GM12872 (cell line): ENCODE results near the gene CLEC12A.

Source experiments
- CTCF ChIP-seq: IDR thresholded peaks from 3 replicates; pipeline ENCODE4 v1.5.1; 2011; ENCODE audit warnings: low read depth, mild to moderate bottlenecking, low read length, moderate library complexity; ENCODE audit not compliant: insufficient read depth

The CLEC12A gene

DNA sequence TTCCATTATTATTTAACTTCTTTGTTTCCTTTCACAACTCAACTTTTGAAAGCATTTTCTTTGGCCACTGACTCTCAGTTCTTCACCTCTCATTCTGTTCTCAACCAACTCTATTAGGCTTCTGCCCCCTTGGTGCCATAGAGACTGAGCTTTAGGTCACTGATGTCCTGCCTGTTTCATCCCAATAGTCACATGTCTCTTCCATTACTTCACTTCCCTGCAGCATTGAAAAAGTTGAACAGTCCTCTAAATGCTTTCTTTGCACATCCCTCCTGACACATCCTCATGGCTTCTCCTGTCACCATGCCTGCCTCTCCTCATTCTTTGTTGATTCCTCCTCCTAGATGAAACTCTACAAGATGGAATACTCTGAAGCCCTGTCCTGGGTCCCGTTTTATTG lies 2.7 kb downstream of the CLEC12A start:
- TF ChIP-seq CTCF, result no peak

DNA sequence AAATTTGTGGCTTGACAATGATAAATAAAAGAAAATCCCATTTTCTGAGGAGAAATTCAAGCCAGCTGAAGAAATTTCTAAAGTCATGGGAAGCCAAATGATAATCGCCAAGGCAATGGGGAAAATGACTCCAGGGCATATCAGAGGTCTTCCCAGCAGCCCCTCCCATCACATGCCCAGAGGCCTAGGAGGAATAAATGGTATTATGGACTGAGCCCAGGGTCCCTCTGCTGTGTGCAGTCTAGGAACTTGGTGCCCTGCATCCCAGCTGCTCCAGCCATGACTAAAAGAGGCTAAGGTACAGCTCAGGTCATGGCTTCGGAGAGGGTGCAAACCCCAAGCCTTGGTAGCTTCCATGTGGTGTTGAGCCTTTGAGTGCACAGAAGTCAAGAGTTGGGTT lies 4.4 kb downstream of the CLEC12A start:
- no peak for TF ChIP-seq CTCF

- TF ChIP-seq CTCF, result no peak
Measured at GRCh38 chr12:9977916-9978315, 6.7 kb downstream of the CLEC12A start.

DNA sequence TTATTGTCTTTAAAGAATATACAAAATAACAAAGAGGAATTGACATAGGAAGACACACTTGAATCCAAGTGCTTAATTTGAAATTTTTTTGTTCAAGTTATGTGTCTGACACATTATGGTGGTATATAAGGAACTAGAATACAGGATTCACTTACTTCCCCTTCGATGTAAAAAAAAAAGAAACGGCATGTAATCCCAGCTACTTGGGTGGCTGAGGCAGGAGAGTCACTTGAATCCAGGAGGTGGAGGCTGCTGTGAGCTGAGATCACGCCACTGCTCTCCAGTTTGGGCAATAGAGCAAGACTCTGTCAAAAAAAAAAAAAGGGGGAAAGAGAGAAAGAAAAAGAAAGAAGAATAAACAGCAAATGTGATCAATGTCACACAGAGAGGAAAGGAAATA lies 8.9 kb downstream of the CLEC12A start:
- no peak for TF ChIP-seq CTCF

DNA sequence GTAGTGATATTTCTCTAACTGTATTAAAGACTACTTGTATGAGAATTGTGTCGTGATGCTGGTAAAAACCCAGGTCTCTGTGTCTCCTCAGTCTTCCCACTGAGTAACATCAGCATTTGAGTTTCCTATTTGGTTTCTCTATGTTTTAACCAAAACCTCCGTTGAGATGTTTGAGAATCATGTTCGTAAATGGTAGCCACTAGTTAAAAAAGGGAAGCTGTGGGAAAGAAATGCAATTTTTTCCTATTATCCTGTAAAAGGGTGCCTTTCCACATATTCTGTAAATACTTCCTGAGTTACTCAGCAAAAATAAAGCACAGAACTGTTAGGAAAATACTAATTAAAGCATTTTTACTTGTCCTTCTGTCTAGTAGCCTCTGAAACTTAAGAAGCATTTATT lies 20.7 kb downstream of the CLEC12A start:
- TF ChIP-seq CTCF, result no peak

GRCh38 chr12:9992296-9992695 lies 21.1 kb downstream of the CLEC12A start:
- TF ChIP-seq CTCF, result no peak

GRCh38 chr12:9999016-9999415 lies 27.8 kb downstream of the CLEC12A start, which contains the start of gene CLEC1B:
CLEC1B (minus strand) TSS chr12:9999121; CDS start chr12:9999100, 21 bp downstream.
- TF ChIP-seq CTCF, result no peak

DNA sequence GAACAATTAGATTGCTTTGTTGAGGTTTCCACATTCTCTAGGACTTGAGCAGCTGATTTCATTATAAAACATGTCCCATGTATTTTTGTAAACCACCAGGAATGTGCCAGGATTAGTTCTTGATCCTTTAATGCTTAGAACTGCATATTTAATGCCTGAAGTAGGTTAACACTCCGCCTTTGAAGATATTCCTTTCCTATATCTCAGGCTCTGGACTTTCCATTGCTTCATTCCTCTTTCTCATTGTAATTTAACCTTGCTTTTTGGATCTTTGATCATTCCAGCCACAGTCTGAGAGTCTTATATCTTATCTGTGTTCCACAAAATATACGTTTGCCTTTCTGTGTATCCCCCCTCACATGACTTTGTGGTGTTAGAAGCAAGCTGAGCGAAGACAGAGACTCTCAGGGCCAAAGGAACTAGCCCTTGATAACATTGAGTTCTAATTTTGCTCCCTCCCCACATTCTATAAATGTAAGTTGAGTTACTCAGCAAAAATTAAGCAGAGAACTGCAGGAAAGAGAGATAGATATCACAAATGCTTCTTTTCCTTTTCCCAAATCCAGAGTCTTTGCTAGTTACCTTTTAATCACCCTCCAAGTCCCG lies 30.1 kb downstream of the CLEC12A start:
- TF ChIP-seq CTCF, result no peak
